GM18507 (cell line): ENCODE data around the gene CABCOCO1.

ENCODE experiments used
- DNase-seq: peaks from one replicate; pipeline ENCODE4 v3.0.0; 2011; ENCODE audit warnings: low read depth; ENCODE audit not compliant: insufficient read length; ENCODE audit errors: extremely low spot score
- FAIRE-seq: peaks from 2 replicates; lab custom pipeline; 2011; peaks lifted over from hg19 to GRCh38; lab: Jason Lieb, UNC

The CABCOCO1 gene

DNA sequence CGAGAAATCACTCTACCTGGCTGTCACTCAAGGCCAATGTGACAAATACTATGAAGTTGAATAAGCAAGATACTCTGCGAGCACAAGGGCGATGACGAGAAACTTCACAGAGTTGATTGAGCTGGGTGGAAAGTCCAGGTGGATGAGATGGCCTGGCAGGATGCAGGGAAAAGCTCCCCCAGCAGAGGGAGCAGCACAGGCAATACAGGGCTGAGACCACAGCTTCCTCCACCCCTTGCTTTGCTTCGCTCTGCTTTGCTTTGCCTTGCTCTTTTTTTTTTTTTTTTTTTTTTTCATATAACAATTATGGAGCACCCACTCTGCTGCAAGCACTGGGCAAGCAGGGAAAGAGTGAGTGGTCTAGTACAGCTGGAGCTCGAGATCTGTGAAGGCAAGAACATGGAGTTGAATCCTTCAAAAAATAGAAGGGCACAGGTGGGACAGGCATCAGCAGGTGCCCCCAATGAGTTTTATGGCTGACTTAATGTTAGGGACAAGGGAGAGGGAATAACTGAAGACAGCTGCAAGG is 88.3 kb downstream of the CABCOCO1 start:
- FAIRE-seq (peak; percentile 88), DNase-seq (peak; percentile 11)

DNA sequence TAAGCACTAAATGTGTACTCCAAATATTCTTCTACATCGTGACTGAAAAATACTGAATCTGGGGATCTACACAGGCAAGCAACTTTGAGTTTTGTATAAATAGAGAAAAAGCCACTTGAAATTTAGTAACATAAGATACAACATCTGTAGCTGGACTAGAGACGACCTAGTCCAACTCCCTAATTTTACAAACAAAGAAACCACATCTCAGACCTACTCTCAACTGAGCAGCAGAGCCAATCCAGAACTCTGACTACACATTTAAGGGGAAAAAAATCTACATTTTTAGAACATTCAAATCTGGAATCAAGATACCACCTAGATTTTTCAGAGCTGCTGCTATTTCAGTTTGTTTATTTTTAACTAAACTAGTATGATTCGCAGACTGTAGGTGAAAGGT is 88.9 kb downstream of the CABCOCO1 start:
- FAIRE-seq (no peak), DNase-seq (no peak)

DNA sequence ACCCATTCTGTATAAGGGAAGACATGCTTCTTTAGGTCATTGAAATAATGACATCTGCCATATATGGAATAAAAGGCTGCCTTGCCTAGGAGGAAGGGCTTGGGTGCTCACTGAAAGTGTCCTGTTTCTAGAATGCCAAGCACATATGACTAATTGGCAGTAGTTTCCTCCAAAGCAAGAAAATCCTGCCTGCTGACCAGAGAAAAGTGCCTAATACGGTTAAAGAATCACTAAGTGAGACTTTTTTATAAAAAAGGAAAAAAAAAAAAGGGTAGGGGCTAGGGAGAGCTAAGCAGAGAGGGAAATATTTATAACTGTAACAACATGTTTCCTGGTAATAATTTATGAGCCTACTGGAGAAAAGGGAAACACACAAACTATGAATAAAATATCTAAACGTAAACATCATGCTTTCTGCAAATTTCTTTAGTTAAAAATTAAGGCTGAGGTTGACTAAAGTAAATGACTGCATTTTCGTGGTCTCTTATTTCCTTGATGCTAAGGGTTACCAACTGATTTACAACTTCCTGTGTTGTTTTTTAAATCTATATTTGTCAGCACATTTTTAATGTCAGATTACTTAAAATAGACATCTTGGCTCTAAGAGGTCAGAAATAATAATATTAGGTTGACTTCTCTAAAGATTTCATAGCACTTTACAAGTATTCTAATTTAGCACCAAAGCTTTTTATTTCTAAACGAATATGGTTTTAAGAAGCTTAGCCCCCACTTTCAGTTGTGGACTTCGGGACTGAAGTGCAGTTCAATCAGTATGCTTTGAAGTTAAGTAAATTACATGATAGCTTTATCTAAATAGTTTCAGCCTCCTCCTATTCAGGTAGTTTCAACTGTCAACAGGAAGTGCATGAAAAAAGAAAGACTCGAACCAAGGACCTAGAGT is 89.6 kb downstream of the CABCOCO1 start:
- DNase-seq: no peak
- FAIRE-seq: peak; percentile 87

DNA sequence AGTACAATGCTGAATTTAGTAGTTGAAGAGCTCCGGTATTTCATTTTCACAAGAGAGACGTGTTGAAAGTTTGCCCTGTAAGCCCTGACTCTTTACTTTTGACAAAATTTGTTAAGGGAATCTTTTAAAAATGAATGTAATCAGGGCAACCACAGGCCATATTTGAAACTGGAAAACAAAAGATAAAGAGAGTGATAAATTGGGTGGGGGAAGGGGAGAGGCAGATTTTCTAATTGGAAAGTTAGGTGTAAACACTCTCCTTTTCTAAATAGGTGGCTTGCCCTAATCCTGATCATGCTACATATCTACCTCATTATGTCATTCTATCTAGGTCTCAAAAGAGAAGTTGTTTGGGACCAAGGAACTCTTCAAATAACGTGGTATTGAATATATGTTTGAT is 90.7 kb downstream of the CABCOCO1 start:
- FAIRE-seq (no peak), DNase-seq (no peak)

DNA sequence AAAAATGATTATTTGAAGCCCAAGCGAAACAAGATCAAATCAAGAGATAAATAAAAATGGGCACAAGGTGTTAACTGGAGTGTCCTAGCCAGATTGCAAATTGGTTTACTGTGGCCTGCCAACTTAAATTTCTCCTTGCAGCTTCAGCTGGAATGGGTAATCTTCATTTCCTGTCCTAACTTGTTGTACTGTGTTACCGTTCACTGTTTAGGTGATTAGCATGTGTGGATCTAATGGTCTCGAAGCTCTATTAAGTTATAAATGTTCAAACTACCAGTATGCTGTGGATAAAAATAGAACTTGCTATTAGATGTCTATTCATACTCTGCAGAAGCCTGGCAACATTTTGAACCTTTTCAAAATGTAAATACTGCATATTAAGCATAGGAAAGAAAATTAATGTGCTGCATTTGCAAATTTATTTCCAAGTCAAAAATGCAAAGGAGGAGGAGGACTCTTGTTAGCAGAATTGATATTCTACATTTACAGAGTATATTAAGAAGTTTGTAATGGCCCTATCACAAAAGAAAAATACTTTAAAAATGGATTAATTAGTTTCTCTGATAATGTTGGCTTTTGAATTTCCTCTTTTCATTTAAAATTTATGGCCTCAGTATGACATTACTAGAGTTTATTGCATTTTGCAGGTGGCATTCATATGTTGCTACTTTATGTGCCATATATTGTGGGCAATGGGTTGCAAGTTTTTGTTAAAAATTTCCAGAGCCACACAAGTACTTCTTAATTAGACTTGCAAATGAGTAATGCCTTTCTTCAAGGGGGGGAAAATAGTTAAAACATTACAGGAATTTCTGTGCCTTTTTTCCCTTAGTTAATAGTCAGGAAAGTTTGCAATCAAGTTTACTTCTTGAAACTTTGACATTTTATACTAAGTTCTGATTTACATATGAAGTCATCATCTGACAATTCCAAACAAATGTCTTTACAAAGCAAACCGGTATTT is 92.1 kb downstream of the CABCOCO1 start:
- DNase-seq (no peak), FAIRE-seq (peak; percentile 29)

DNA sequence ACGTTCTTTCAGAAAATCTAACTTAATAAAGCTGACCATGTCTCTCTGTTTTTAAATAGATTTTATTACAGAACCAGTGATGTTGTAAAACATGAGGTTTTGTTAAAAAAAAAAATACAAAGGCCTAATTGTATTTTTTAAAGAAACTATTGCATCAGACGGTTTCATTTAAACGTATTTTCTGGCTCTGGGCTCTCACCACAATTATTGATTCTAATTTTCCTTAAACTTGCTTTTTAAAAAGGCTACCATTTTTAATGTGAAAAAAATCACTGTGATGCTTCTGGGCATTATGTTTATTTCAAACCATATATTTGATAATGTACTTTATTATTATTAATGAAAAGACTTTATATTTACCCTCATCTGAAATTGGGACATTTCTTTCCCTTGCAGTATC is 94.3 kb downstream of the CABCOCO1 start:
- FAIRE-seq: no peak
- DNase-seq: no peak

DNA sequence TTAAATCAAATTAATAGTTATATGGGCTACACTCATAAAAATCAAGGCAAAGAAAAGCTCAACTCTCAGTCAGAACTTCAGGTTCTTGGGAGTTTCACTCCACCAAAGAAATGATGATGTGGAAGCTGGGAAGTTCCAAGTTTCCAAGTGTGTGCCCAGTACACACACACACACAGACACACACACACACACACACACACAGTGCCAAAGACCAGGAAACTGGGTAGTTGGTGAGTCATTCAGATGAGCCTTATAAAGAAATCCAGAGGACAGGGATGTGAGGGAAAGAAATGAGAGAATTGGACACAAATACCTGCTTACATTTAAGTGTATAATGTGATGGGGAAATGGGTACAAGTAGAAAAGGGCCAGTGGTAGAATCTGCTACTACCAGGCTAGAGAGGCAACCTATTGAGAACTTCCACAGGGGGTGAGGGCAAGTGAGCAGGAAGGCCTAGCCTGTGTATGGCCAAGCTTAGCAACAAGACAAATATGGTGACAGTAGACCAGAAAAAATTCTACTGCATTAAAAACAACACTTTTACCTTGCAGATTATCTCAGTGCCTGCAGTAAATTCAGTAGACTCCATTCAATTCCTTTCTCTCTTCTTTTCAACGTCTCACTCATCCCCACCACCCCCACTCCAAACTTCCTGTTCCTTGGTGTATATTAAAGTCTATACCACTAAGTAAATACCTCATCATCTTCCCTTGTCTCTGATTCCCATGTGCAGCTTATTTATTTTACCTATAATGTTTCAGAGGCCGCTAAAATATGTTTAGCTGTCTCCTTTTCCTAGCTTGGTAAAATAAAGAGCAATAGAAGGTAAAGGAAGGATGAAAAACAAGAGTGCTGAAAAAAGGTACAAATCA is 95.0 kb downstream of the CABCOCO1 start:
- FAIRE-seq (no peak), DNase-seq (no peak)

DNA sequence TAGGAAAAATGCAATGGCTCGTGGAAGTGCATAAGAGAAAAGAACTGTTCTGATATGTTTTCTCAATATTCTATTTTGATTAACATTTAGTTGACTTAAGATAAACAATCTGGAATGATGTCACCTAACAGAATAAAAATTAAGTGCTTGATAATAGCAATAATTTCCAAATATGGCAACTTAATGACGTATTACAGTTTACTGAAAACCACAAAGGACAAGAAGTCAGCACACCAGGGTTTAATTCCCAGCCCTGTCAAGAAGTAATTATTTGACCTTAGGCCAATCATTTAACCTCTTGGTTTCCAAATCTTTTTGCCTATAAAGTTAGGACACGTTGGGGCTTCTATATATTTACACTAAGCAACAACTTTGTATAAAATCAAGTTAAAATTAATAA is 95.7 kb downstream of the CABCOCO1 start:
- DNase-seq (no peak), FAIRE-seq (no peak)

DNA sequence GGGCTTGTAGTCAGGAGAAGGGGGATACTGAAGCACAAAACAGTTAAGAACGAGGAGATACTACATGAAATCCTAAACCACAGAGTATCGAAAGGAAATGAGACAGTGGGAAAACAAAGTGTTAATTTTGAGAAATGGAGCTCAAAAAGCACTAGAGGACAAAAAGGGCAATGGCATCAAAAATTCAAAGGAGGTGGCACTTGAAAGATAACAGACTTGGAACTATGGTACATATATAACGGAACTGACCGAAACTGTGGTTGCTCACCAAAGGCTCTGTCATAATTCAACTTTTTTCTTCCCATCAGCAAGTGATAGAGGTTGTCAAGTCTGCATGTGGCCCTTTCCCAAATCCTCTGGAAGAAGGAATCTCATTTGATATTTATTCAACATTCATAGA is 97.0 kb downstream of the CABCOCO1 start:
- FAIRE-seq: no peak

DNA sequence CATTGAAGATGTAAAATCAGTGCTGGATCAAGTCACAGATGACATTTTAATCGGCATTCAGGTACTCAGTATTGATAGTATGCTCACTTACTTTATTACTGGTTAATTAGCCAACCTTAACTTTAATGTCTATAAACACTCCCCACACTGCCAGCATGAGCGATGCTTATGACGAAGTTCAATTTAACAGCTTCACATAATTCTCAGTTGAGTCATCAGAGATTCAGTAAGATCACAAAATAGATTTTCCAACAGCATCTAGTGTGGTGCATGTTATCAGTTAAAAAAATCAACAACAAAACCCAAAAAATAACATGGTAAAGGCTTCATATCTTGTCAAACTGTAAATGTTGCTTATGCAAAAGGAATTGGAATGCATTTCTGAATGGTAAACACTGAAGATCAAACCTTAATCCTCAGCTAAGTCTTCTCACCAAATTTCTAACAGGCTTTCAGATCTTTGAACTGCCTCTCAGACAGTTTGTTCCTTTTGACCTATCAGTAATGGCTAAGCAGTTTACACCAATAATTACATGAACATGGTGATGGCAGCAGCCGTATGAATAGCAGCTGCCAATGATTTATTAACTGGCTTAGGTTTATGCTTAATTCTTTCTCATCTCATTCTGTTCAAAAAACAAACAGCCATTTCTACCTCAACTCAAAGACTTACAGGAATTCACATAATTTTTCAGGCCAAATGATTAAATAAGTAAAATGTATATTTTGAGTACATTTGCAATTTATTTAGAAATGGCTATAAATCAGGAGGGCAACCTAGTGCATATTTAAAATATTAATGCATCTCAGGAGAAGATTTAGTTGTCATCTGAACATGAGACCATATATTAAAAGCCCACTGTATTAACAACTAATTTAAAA is 98.5 kb downstream of the CABCOCO1 start:
- FAIRE-seq: no peak
- DNase-seq: no peak

More for the DNA sequence above, 97.0 kb downstream of the CABCOCO1 start:
- DNase-seq: no peak

DNA sequence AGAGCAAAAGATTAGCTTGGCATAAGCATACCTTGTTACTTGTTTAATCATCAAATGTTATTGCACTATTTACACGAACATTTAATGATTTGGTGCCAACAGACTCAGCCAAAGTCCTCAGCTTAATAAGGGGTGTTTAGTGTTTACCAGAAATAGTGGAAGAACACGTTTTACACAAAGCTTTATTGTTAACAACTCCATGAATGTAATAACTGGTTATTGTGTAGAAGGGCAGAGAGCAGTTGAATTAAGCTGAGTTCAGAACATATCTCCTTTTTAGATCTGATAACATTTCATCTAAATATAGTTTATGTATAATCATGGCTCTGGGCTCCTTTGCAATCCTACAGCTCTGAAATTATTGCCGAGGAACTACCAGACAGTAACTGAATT is 99.1 kb downstream of the CABCOCO1 start:
- no peak for FAIRE-seq
- DNase-seq: no peak

DNA sequence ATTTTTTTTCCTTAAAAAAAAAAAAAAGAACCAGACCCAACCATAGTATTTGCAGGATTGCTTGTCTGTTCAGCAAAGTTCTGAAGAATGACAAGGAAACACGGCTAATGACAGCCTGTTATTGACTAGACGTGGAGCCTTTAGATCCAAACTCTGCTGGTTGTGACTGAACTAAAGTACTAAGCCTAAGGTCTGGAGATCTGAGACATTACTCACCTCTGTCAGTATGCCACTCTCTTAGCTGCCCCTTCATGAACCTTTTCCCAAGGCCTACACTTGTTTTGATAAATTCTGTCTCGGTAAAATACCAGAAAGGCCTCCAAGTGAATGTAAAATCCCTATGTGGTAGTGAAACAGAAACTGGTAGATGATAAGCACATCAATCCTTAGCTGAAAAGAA is 101.0 kb downstream of the CABCOCO1 start:
- FAIRE-seq: no peak
- DNase-seq: no peak

DNA sequence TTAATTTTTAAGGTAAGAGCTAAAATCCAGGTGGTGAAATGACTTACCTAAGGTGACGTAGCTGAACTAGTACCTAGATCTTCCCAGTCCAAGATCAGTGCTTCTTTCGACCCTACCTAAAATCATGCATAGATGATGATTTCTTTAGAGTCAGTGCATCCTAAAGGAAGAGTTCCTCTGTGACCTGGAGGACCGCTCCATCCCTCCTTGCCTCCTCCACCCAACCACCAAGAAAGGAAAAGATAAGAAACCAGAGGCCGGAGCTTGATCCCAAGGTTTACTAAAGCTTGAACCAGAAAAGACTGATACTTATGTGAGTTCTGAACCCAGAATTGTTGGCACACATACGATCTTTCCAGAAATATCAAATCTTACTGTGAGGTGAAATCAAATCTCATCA is 101.8 kb downstream of the CABCOCO1 start:
- DNase-seq (no peak), FAIRE-seq (no peak)

DNA sequence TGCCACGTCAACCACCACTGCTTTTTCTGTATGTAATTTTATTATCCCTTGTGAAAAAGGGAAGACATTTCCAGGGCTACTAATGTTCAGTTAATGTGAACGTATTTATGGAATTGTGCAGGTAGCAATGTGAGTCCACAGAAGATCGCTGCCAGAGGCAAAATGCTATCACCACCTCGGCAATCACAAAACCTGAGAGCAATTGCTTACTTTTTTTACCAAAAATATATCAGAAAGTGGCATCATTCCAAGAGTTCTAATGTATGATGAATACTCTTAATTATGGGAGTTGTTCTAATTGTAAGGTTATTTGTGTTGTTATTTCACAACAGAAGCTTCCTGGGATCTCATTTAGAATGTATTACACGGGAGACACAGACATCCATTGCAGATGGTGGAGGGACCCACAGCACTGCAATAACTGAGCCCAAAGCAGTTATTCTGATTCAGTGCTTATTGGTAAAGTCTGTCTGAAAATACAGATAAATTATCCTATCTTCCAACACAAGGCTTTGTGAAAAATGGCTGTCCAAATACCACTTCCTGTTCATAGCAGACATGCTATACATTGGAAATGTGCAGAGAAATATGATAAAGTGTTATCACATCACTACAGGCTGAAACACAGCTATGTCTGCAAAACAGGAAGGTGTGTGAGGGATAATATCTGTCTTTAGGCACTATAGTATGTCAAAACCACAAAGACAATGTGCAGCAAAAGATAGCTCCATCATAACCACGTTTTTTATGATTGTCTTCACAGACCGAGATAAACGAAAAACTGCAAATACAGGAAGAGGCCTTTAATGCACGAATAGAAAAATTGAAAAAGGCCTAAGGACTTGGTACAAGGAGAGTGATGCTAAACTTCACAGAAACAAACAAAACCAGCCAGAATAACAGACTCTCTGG is 102.7 kb downstream of the CABCOCO1 start:
- DNase-seq: no peak
- FAIRE-seq: no peak

DNA sequence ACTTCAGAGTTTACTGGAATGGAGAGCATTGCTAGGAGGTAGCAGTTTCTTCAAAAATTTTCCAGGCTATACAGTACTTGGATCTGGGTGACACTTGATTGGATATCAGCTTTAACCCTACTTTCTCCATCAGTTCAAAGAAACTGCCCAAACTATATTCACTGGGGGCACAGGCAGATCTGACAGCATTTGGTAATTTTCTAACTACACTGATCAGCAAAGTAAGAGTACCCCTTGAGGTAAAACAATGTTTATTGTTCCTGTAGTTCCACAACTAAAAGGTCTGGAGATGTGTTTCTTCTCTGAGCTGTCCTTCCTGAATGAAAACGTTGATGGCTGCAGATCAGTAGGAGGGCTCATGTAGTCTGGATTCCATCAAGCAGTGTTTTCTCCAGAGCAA is 104.2 kb downstream of the CABCOCO1 start:
- no peak for DNase-seq
- FAIRE-seq: no peak

DNA sequence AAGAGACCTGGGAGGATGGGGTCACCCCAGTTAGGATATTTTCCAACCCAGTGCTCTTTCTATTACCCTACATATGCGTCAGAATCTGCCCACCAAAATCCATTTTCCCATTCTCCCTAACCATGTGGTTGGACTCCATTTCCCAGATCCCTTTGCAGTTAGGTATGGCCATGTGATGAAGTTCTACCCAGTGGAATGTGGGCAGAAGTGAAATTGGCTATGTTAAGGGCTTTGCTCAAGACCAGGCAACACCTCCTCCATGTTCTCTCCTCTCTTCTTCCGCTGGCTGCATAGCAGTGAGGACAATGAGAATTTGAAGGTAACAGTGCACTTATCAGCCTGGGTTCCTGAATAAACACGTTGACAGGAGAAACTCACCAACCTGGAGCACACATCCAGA is 111.3 kb downstream of the CABCOCO1 start:
- FAIRE-seq: no peak
- no peak for DNase-seq

DNA sequence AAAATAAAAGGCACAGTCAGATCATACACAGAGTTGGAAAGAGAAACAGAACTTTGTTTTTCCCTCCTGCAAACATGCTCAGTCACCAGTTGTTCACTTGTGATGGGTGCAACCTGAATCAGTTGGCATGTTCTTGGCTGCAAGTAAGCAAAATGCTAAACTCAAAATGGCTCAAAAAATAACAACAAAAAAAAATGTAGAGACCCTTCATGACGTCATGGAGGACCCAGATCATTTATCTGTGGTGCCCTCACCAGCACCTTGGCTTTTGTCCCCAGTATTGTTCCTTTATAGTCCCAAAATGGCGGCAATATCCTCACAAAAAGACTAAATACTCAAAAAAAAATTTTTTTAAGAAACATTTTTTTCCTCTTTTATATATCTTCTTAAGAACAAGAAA is 112.4 kb downstream of the CABCOCO1 start:
- FAIRE-seq (no peak), DNase-seq (no peak)
